ENCODE results near the gene NUP93.

The NUP93 gene

GRCh38 chr16:56765949-56766348 is 36.0 kb downstream of the NUP93 start:
- Histone ChIP-seq H3K36me3 (ENCODE audit: control insufficient read depth in 2 of 2, insufficient read depth in 1 of 2, low read length in 2 of 2) (peaks cover 4 to 16% of the 10 kb centered on the region in 2 experiments; a peak in 2 of 3 replicates), H3K4me1 (ENCODE audit: control insufficient read depth, insufficient read depth, low read length) (no peaks in the 10 kb centered on the region), H3K27ac (ENCODE audit: extremely low read depth, low read depth, low read length) (no peak overlapping the region), H3K9me3 (ENCODE audit: control insufficient read depth, insufficient read depth, low read depth, low read length) (no peaks in the 10 kb centered on the region), H3K4me3 (ENCODE audit: low read depth, low read length) (no peak overlapping the region)
- ChIA-PET CTCF (no interaction called here), POLR2A (no interaction called here)
- TF ChIP-seq ZNF266 (tag by site-specific recombination; IDR thresholded peaks at IDR 0.05; ENCODE audit: low read depth): no peak
- no peak for TF ChIP-seq ZNF433 (tag by site-specific recombination; IDR thresholded peaks at IDR 0.05; ENCODE audit: low read depth)
- no peak for TF ChIP-seq ZNF10 (tag by site-specific recombination; IDR thresholded peaks at IDR 0.05)
- no peak for TF ChIP-seq GLIS2 (tag by site-specific recombination; IDR thresholded peaks at IDR 0.05)
- TF ChIP-seq ZNF16 (tag by site-specific recombination; IDR thresholded peaks at IDR 0.05; ENCODE audit: low read depth): no peak
- no peak for TF ChIP-seq ZNF112 (tag by site-specific recombination; IDR thresholded peaks at IDR 0.05)
- TF ChIP-seq IKZF3 (tag by site-specific recombination; IDR thresholded peaks at IDR 0.05): no peak
- no peak for TF ChIP-seq ZNF747 (tag by site-specific recombination; IDR thresholded peaks at IDR 0.05)
- no peak for TF ChIP-seq ZNF391 (tag by site-specific recombination; IDR thresholded peaks at IDR 0.05; ENCODE audit: borderline replicate concordance, low read depth)
- TF ChIP-seq ZNF610 (tag by site-specific recombination; IDR thresholded peaks at IDR 0.05; ENCODE audit: borderline replicate concordance): no peak
- no peak for TF ChIP-seq BCL11A (tag by site-specific recombination; IDR thresholded peaks at IDR 0.05; ENCODE audit: low read depth)
- TF ChIP-seq ZBTB17 (tag by site-specific recombination; IDR thresholded peaks at IDR 0.05): no peak
- no peak for TF ChIP-seq MYNN (tag by site-specific recombination; IDR thresholded peaks at IDR 0.05; ENCODE audit: borderline replicate concordance)
- no peak for TF ChIP-seq ZNF629 (tag by site-specific recombination; IDR thresholded peaks at IDR 0.05)
- TF ChIP-seq ZNF302 (tag by site-specific recombination; IDR thresholded peaks at IDR 0.05; ENCODE audit: low read depth): no peak
- TF ChIP-seq PATZ1 (tag by site-specific recombination; IDR thresholded peaks at IDR 0.05): no peak
- no peak for TF ChIP-seq ZNF777 (tag by site-specific recombination; IDR thresholded peaks at IDR 0.05; ENCODE audit: borderline replicate concordance)
- no peak for TF ChIP-seq ZBTB49 (tag by site-specific recombination; IDR thresholded peaks at IDR 0.05; ENCODE audit: low read depth)

- Histone ChIP-seq H3K36me3 (ENCODE audit: control insufficient read depth in 2 of 2, insufficient read depth in 1 of 2, low read length in 2 of 2) (peaks cover 4 to 16% of the 10 kb centered on the region in 2 experiments; a peak in 2 of 3 replicates), H3K4me1 (ENCODE audit: control insufficient read depth, insufficient read depth, low read length) (no peaks in the 10 kb centered on the region), H3K9me3 (ENCODE audit: control insufficient read depth, insufficient read depth, low read depth, low read length) (no peaks in the 10 kb centered on the region), H3K4me3 (ENCODE audit: low read depth, low read length) (no peak overlapping the region), H3K27ac (ENCODE audit: extremely low read depth, low read depth, low read length) (no peak overlapping the region)
- POLR2A ChIA-PET: interaction anchor here (0.6 kb wide), 1 partner anchor 11 kb away, joined by 3 read pairs; no protein-coding TSS in a partner anchor
- CTCF ChIA-PET: no interaction called here
- TF ChIP-seq ZNF157 (tag by site-specific recombination; IDR thresholded peaks at IDR 0.05) (no peak), ZNF645 (tag by site-specific recombination; IDR thresholded peaks at IDR 0.05) (no peak), ZNF521 (tag by site-specific recombination; IDR thresholded peaks at IDR 0.05) (no peak), KLF17 (tag by site-specific recombination; IDR thresholded peaks at IDR 0.05) (no peak), ZBTB49 (tag by site-specific recombination; IDR thresholded peaks at IDR 0.05; ENCODE audit: low read depth) (no peak), ZSCAN5A (tag by site-specific recombination; IDR thresholded peaks at IDR 0.05) (no peak)
Measured at GRCh38 chr16:56767024-56767423, 37.1 kb downstream of the NUP93 start.

Data from HEK293 (cell line).